ENCODE data around the gene ZBTB34.
A peak's percentile ranks its signal among the peaks of the same experiment; 100 is the strongest.

ZBTB34 gene

GRCh38 chr9:126927419-126927818, 67.0 kb downstream of the ZBTB34 start (continued):
- no peak for TF ChIP-seq ZNF549 (tag by site-specific recombination; IDR thresholded peaks at IDR 0.05)
- no peak for TF ChIP-seq ZNF274 (IDR thresholded peaks at IDR 0.05; ENCODE audit: low read length)
- TF ChIP-seq ZNF274 (tag by site-specific recombination; IDR thresholded peaks at IDR 0.05; ENCODE audit: borderline replicate concordance) = no peak
- TF ChIP-seq, protein P1, sequence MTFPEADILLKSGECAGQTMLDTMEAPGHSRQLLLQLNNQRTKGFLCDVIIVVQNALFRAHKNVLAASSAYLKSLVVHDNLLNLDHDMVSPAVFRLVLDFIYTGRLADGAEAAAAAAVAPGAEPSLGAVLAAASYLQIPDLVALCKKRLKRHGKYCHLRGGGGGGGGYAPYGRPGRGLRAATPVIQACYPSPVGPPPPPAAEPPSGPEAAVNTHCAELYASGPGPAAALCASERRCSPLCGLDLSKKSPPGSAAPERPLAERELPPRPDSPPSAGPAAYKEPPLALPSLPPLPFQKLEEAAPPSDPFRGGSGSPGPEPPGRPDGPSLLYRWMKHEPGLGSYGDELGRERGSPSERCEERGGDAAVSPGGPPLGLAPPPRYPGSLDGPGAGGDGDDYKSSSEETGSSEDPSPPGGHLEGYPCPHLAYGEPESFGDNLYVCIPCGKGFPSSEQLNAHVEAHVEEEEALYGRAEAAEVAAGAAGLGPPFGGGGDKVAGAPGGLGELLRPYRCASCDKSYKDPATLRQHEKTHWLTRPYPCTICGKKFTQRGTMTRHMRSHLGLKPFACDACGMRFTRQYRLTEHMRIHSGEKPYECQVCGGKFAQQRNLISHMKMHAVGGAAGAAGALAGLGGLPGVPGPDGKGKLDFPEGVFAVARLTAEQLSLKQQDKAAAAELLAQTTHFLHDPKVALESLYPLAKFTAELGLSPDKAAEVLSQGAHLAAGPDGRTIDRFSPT (tag by site-specific recombination; IDR thresholded peaks at IDR 0.05) = no peak
- TF ChIP-seq ZNF626 (tag by site-specific recombination; IDR thresholded peaks at IDR 0.05) = no peak
- peak; percentile 84 for TF ChIP-seq ZNF341 (tag by site-specific recombination; IDR thresholded peaks at IDR 0.05; ENCODE audit: low read depth)
- TF ChIP-seq, protein P2, sequence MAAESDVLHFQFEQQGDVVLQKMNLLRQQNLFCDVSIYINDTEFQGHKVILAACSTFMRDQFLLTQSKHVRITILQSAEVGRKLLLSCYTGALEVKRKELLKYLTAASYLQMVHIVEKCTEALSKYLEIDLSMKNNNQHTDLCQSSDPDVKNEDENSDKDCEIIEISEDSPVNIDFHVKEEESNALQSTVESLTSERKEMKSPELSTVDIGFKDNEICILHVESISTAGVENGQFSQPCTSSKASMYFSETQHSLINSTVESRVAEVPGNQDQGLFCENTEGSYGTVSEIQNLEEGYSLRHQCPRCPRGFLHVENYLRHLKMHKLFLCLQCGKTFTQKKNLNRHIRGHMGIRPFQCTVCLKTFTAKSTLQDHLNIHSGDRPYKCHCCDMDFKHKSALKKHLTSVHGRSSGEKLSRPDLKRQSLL (tag by site-specific recombination; IDR thresholded peaks at IDR 0.05) = 0 out of 2 replicates have a peak, but pooled peaks have one; percentile 24
- no peak for TF ChIP-seq PRDM1 (tag by site-specific recombination; IDR thresholded peaks at IDR 0.05)
- no peak for TF ChIP-seq ZNF16 (tag by site-specific recombination; IDR thresholded peaks at IDR 0.05; ENCODE audit: low read depth)
- TF ChIP-seq ZBTB21 (tag by site-specific recombination; IDR thresholded peaks at IDR 0.05) = no peak
- no peak for TF ChIP-seq ZNF23 (tag by site-specific recombination; IDR thresholded peaks at IDR 0.05; ENCODE audit: borderline replicate concordance)
- TF ChIP-seq ZNF785 (tag by site-specific recombination; IDR thresholded peaks at IDR 0.05) = no peak
- TF ChIP-seq ZBTB17 (tag by site-specific recombination; IDR thresholded peaks at IDR 0.05) = no peak
- no peak for TF ChIP-seq ZNF146 (tag by site-specific recombination; IDR thresholded peaks at IDR 0.05)
- no peak for TF ChIP-seq ZNF354C (tag by site-specific recombination; IDR thresholded peaks at IDR 0.05; ENCODE audit: borderline replicate concordance, low read depth)
- no peak for TF ChIP-seq OVOL3 (tag by site-specific recombination; IDR thresholded peaks at IDR 0.05)
- TF ChIP-seq KLF16 (tag by site-specific recombination; IDR thresholded peaks at IDR 0.05) = no peak
- no peak for TF ChIP-seq ZNF24 (tag by site-specific recombination; IDR thresholded peaks at IDR 0.05)
- TF ChIP-seq WT1 (tag by site-specific recombination; IDR thresholded peaks at IDR 0.05) = peak; percentile 71
- TF ChIP-seq ZNF37A (tag by site-specific recombination; IDR thresholded peaks at IDR 0.05) = no peak
- no peak for TF ChIP-seq ZNF350 (tag by site-specific recombination; IDR thresholded peaks at IDR 0.05)
- no peak for TF ChIP-seq ZFP37 (tag by site-specific recombination; IDR thresholded peaks at IDR 0.05)
- TF ChIP-seq, protein P3, sequence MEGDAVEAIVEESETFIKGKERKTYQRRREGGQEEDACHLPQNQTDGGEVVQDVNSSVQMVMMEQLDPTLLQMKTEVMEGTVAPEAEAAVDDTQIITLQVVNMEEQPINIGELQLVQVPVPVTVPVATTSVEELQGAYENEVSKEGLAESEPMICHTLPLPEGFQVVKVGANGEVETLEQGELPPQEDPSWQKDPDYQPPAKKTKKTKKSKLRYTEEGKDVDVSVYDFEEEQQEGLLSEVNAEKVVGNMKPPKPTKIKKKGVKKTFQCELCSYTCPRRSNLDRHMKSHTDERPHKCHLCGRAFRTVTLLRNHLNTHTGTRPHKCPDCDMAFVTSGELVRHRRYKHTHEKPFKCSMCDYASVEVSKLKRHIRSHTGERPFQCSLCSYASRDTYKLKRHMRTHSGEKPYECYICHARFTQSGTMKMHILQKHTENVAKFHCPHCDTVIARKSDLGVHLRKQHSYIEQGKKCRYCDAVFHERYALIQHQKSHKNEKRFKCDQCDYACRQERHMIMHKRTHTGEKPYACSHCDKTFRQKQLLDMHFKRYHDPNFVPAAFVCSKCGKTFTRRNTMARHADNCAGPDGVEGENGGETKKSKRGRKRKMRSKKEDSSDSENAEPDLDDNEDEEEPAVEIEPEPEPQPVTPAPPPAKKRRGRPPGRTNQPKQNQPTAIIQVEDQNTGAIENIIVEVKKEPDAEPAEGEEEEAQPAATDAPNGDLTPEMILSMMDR (tag by site-specific recombination; IDR thresholded peaks at IDR 0.05) = no peak
- TF ChIP-seq OSR2 (tag by site-specific recombination; IDR thresholded peaks at IDR 0.05) = 0 out of 2 replicates have a peak, but pooled peaks have one; percentile 31
- no peak for TF ChIP-seq ZNF521 (tag by site-specific recombination; IDR thresholded peaks at IDR 0.05)
- no peak for TF ChIP-seq ZNF830 (tag by site-specific recombination; IDR thresholded peaks at IDR 0.05; ENCODE audit: low read depth)
- no peak for TF ChIP-seq ZNF488 (tag by site-specific recombination; IDR thresholded peaks at IDR 0.05)

All from HEK293 (cell line).